ELR (cell line): ENCODE results near the gene HOXC6.

Experiments used
- DNase-seq: peaks from one replicate; pipeline ENCODE4 v3.0.0-alpha.2; 2015; ENCODE audit warnings: low read depth

The HOXC6 gene

GRCh38 chr12:54002278-54002914 lies 25.8 kb upstream of the HOXC6 start:
- no peak for DNase-seq

GRCh38 chr12:54002915-54003389 lies 25.3 kb upstream of the HOXC6 start:
- DNase-seq, result no peak

GRCh38 chr12:54003625-54004024 lies 24.6 kb upstream of the HOXC6 start:
- no peak for DNase-seq

DNA sequence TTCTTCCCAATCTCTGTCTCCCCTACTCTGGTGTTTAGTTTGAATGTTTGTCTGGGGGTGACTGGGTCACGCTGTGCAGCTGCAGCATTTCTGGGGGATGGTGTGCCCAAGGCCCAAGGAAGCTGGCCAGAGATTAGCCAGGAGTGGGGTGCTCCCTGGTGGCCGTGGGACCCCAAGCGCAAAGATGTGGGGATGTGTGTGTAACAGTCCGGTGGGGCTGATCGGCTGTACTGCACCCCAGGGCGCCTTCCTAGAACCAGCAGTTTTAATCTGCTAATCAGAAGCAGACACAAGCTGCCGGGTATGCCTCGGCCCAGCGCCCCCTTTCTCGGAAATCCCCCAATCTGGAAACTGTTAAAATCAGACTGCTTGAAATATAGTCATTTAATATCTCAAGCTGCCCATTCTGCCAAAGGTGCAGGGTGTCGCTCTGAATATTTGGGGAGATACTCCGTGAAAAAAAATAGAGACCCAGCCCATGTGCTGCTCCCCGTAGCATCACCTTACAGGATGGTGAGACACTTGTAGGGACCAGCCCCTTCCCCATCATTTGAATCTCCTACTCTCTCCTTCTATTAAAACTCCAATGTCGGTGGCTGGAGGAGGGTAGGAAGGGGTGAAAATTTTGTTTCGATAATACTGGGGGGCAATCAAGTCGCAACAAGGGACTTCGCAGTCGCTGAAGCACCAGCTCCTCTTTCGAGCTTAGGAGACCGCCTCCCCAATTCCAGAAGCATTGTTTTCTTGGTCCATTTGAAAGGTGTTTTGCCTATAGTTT lies 24.0 kb upstream of the HOXC6 start:
- peak; percentile 51 for DNase-seq

GRCh38 chr12:54004841-54005530 lies 23.3 kb upstream of the HOXC6 start:
- no peak for DNase-seq

- no peak for DNase-seq
Observed at GRCh38 chr12:54005531-54005852, 22.7 kb upstream of the HOXC6 start.

DNA sequence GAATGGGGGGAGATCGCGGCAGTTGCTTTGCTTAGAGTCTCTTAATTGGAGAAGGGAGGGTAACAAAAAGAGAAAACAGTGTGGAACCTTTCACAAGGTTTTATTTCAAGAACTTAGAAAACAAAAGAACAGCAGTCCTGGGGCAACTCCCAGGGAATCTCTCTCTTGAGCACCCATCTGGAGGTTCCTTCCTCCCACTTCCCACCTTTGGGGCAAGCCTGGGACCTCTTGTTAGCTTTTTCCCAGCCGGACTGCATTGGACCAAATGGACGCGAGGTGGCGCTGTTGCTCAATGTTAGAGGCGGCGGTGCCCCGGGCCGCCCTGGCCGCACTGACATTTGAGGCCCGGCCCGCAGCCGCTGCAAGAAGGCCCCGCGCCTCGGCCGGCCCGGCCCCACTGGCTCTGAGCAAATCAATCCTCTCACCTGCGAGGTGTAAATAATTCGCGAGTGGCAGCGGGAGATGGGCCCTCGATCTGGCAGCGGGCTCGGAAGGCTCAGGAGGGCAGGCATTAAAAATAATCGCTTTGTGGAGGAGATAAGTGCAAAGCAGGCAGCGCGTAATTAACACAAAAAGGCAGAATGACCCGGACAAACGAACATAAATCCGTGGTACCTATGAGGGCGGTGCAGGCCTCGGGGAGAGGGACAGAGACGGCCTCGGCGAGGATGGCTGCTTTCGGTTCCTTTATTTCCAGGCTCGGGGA lies 22.2 kb upstream of the HOXC6 start:
- DNase-seq, result peak; percentile 85

- no peak for DNase-seq
Observed at GRCh38 chr12:54006559-54007220, 21.6 kb upstream of the HOXC6 start.

DNA sequence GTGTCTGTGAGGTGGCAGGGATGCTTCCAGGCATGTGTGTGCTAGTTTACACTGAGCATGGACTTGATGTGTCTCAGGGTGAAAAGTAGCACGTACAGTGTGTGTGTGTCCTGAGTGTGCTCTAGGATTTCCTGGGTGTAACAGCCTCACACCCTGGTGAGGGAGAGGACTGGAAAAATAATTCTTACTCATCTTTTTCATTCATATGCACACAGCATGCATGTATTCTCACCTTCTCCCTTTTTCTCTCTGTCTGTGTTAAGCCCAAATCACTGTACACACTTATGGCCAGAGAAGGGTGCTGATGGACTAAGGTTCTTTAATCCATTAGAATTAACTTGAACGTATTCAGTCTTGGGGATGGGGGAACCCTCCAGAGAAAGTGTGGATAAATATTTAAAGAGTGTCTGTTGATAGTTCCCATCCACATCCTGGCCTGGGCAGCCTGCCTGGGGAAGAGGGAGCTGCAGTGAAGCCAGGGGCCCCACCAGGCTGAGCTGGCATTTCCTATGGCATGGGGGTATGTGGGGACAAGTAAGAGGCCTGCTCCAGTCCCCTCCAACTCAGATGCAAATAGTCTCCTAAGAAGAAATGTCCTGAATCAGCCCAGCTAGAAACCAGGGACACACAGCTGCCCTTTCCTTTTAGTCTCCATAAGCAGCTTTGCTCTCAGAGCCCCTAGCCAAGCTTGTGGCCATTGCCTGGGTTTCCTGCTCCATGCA lies 20.5 kb upstream of the HOXC6 start:
- DNase-seq, result no peak

DNA sequence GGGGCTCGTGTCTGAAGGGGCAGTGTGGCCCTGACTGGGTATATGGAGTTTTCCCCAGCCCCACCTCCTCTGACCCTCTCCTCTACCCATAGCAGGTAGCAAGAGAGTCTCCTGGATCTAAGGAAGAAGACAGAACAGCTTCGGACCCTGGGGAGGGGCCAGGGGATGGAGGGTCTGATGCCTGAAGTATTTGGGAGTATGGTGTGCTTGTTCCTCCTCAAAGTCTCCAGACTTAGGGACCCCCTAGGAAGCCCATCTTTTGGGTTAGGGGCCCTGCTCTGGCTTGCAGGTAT lies 20.0 kb upstream of the HOXC6 start:
- DNase-seq, result no peak

- peak; percentile 57 for DNase-seq
Observed at GRCh38 chr12:54009171-54010052, 18.8 kb upstream of the HOXC6 start.

GRCh38 chr12:54010053-54010971 lies 17.9 kb upstream of the HOXC6 start:
- no peak for DNase-seq

DNA sequence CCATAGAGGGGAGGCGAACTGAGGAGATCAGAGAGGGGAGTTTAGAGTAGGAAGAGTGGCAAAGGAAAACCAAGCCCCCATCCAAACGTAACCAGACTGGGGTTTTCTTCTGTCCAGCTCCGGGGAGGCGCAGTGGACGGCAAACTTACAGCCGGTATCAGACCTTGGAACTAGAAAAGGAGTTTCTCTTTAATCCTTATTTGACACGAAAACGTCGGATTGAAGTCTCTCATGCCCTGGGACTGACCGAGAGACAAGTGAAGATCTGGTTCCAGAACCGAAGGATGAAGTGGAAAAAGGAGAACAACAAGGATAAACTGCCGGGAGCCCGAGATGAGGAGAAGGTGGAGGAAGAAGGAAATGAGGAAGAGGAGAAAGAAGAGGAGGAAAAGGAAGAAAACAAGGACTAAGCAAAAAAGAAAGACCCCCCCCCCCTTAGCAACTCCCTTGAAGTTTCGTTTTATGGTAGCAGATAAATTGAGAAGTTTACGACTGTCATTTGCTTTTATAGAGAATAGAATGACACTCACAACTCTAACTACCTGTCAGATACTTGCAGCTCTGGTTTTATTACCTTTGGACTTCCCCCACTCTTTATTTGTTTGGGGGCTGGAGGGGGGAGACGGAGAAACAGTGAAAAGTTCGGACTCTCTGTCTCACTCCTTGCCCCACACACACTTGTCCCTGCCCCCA lies 17.1 kb upstream of the HOXC6 start:
- DNase-seq, result no peak

DNA sequence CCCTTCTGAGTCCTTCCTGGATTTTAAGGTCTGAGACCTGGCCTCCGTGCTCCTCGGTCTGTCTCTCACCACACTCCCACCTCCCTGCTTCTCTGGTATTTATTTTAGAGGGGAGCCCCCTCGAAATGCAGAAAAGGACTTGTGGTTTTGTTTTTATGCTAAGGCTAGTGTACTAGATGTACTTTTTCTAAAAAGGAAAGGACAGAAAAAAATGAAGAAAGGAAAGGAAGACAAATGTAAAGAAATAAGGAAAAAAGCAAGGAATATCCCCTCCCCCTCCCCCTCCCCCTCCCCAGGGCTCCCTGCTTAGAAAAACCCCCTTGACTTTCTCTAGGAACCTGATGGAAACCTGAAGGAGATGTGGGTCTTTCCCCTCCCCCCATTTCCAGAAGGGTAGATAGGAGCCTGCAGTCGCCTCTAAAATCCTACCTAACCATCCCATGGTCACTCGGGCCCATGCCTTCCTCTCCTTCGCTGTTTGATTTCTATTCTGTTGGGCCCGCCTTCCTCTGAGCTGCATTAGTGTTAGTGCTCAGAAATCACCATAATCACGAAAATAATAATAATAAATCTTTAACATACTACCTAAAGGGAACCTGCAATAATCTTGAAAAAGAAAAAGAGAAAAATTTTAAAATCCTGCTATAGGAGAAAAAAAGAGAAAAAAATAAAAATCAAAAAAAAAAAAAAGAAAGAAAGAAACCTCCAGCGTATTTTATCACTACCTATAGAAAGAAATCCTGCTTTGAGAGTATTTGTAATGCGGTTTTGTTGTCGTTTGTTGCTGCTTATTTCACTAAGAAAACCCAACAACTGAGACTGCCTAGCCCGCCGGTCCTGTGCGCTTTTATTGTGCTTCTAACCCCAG lies 16.3 kb upstream of the HOXC6 start:
- no peak for DNase-seq

- no peak for DNase-seq
Observed at GRCh38 chr12:54012631-54013409, 15.4 kb upstream of the HOXC6 start.

DNA sequence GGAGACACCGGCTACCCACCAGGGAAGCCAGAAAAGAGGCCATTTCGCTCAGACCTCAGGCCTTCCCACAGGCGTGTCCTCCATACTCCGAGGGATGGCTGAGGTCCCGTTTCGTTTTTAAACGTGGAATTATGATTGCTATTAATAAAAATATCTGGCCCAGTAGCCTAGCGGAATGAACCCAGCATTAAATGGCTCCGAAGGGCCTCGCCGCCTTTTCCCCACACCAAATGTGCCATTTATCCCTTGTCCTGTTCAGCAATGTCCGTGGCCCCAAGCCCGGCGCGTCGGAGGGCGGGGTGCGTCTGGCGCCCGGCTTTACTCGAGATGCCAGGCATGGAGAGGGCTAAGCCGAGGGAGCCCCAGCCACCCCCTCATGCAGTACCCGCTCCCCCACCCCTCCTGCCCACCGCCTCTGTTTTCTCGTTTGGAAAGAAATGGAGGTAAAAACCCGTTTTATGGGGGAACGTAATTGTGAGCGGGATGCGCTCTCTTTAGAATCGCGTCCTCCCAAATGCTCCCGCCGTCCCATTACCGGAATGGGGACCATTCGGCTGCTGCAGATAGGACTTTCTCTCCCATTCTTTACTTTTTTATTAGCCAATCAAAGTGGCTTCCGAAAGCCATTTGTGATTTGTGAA lies 13.7 kb upstream of the HOXC6 start:
- no peak for DNase-seq
